GM04503 (cell line): ENCODE data around the gene MB.
"Not testable (repeated sequence)": the region's sequence is repeated elsewhere in the genome, so short reads cannot be mapped to it uniquely, and the experiment has no call there.

Experiments used
- DNase-seq: peaks from one replicate; pipeline ENCODE4 v3.0.0-alpha.2; 2012; ENCODE audit warnings: low read depth

MB gene

DNA sequence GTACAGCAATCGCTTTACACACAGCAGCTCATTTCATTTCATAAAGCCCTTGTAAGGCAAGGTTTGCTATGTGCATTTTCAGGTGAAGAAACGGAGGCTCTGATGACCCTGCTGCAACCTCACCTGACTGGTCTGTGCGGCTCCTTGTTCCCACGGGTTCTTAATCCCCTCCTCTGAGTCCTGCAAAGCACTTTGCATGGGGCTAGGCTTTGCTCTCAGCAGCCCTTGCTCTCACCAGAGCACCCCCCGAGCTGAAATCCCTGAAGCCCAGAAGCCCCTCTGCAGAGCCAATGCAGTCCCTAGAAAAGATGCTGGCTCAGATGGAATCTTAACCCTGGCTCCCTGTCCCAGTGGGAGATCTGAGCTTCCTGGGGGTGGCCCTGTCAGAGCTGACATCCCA lies 20.1 kb upstream of the MB start:
- DNase-seq, result no peak

DNA sequence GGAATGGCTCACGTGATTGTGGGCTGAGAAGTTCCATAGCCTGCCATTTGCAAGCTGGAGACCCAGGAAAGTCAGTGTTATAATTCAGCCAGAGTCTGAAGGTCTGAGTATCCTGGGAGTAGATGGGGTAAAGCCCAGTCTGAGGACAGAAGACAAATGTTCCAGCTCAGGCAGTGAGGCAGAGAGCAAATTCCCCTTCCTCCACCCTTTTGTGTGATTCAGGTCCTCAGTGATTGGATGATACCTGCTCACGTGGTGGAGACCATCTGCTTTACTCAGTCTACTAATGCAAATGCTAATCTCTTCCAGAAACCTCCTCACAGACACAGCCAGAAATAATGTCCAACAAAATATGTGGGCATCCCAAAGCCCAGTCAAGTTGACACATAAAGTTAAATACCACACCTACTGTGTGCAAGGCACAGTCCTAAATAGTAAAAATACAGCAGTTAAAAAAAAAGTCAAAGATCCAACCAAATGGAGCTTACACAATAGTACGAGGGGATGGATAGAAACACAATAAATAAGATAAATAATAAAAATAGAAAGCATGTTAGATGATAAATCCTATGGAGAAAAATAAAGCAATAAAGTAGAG lies 17.9 kb upstream of the MB start:
- no peak for DNase-seq

DNA sequence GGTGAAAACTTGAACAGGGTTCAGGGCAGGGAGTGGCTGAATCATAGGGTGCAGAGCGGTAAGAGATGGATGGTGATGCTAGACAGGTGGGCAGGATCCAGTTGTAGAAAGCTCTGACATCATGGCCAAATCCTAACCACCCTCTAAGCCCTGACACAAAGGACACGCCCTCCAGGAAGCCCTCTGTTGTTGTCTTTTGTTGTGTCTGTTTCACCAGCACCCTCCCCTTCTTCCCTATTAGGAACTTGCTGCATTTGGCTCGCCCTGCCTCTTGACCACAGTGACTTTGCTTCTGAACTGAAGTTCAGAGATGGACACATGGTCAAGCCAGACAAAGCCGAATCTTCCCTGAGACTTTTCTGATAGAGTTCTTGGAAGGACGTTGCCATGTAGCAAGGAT lies 16.9 kb upstream of the MB start:
- no peak for DNase-seq

DNA sequence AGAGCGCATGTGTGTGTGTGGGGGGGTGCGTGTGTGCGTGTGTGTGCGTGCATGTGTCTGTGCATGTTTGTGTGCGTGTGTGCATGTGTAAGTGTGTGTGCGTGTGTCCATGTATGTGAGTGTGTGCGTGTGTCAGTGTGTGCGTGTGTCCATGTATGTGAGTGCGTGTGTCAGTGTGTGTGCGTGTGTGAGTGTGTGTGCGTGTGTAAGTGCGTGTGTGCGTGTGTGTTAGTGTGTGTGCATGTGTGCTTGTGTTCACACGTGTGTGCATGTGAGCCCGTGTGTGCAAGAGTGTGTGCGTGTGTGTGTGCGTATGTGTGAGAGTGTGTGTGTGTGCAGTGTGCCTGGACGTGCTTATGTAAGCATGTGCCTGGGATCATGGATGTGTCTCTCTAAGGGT lies 16.4 kb upstream of the MB start:
- DNase-seq, result no peak

DNA sequence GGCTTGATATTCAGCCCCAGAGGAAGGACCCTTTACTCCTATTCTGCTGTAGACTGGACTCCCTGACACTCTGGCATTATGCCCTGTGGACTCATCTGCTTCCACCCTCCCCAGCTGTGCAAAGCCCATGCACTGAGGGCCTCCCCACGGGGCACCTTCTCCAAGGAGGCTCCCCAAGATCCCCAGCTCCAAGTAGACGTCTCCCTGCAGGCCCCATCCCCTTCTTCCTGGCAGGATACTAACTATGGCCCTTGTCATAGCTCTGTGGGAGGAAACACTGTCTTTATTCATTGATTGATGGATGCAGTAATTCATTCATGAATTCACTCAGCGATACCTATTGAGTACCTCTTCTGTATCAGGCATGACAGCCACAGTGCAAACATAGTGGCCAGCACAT lies 15.8 kb upstream of the MB start:
- DNase-seq, result no peak

DNA sequence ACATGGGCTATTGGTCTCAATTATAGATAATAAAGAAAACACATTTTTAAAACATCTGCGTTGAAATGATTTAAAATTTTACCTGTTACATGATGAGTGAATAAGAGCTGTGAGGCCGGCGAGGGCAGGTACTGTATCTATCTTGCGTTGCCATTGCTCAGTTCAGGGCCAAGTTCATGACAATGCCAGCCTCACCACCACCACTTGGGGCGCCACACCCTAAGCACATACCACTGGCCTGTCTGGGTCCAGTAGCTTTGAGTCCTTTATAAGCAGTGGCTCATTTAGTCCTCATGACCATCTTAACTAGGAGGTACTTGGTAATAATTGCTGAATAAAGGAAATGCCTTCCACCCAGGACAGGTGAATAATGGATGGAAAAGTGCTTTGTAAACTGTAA lies 14.5 kb upstream of the MB start:
- no peak for DNase-seq

DNA sequence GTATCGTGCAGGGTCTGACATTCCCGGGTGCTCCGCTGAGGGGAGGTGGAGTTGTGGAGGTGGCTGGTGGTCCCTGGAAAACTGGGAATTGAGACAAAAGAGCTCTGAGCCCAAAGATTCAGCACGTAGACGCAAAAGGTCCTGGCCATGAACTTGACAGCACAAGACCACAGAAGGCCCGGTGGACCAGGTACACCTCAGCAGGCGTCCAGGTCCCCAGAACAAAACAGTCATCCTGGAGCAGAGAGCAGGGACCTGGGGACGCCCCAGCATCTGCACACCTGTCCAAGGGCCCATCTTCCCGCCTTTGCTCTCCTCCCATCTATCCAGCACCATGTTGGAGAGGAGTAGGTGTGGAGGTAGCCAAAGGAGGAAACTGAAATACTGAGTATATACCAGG lies 13.8 kb upstream of the MB start:
- no peak for DNase-seq

DNA sequence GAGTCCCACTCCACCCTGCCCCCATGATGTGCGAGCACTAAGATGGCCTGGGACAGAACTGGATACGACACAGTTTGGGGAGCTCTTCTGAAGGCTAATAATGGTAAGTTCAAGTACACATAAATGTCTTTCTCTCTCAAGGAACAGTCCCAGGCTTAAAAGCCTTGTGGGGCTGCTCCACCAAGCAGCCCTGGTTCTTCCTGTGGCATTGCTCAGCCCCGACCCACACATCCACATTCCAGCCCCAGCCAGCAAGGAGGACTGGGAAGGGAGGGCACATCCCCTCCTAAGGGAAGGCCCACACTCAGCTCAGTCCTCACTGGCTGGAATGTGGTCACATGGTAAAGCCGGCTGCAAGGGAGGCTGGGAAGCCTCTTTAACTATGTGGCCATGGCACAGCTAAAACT lies 13.3 kb upstream of the MB start:
- DNase-seq, result no peak

DNA sequence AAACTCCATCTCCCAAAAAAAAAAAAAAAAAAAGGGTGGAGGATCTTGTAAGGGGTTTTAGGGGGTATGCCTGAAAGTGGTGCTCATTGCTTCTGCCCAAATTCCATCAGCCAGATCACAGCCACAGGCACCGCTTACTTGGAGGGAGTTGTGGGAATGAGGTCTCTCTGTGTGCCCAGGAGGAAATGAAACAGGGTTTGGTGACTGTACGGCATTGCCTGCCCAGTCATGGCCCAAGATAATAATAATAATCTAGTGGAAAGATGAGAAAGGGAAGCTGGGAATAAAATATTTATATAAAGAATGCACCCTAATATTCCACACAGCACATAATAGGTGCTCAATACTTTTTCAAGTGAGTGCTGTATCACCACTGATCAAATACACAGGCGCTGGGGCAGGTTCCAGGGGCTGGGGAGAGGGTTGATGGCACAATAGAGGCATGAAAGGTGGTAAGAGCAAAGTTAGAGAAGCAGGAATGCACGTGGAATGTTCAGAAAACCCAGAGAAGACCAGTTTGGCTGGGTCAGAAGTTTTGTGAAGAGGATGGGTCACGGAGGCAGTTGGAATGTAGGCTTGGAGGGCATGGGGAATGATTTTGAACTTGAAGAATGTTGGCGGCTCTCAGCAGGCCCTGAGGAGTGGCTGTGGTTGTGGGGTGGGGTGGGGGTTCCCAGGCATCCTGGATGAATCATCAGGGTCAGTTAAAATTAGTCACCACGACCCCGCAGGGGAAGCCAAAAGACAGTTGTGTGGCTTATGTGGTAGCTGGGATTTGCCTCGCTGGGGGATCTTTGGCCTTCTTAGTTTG lies 12.5 kb upstream of the MB start:
- DNase-seq, result peak; percentile 98

DNA sequence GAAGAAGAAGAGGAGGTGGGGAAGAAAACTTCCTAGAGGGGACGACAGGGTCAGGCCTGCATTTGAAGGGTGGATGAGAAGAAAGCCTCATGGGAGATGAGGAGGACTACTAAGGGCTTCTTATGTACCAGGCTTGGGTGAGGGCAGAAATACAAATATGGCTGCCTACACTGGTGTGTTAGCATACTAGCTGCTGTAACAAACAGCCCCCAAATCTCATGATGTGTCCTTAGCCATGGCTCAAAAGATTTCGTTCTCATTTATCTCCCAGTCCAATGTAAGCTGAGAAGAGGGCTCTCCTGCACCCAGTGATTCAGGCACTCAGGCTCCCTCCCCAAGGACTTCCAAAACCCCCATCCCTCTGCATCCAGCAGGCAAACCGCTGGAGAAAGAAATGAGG lies 11.6 kb upstream of the MB start:
- no peak for DNase-seq

DNA sequence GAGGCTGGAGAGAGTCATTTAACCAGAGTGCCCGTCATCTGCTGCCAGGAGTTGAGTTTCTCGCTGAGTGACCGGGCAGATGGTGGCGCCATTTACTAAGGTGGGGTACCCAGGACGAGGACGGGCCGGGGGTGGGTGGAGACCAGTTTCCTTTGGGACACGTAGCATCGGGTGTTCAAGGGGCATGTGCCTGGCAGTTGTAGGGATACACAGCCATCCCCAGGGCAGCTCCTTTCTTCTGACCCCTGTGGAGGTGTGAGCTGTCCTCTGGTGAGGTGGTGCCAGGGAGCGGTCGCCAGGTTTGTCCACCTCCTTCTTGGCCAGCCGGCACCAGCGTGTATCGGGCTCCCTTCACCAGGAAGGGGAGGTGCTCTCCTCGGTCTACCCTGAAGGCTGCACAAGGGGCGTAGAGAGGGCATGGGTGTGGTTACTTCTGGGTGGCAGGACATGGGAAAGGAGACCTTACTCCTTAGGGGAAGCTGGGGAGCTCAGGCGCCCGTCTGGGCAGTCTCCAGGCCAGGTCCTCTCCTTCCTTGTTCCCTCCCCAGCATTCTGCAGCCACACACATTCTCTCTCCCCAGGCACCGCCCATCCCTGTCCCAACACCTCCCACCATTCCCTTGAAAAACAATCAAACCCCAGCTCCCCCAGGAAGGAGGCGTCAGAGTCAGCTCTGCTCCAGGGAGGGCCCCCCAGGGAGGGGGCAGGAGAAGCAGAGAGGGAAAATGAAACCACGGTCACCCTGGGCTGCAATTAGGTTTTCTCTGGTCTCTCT lies 10.3 kb upstream of the MB start:
- DNase-seq, result peak; percentile 85

DNA sequence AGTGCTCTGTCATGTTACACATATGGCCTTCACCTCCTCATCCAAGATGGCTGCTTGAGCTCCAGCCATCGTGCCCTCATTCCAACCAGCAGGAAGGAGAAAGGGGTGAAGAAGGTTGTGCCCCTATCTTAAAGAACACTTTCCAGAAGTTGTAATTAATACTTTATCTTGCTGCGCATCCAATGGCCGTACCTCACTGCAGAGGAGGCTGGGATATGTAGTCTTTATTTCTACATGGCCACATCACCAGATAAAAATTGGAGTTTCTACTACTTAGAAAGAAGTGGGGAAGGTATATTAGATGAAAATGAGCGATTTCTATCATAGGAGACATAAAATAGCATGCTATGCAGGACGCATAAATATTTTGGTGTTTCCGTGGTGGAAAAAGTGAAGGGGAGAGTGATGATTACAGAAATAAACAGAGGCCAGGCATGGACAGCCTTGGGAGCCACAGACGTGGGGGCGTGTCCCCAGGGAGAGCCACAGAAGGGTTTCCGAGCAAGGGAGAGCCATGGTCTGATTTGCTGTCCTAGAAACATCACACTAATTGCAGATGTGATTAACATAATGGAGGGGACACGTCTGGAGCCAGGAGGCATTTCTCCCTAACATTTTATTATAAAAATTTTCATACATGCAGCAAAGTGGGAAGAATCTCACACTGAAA lies 8.8 kb upstream of the MB start:
- no peak for DNase-seq

DNA sequence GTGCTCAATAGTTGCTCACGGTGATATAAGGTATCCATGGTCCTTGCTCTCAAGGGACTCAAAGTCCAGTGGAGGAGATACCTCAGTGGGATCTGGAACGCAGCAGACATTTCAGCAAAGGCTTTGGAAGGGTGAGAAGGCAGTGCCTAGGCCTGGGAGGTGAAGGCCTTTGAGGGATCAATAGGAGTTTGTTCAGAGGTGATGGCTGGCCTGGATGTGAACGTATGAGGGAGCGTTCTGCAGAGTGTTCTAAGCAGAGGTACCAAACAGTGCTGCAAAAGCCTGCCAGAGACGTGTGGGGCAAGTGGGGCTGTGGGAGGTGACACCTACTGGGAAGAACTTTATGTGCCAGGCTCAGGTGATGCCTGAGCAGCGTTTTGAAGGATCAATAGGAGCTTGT lies 7.4 kb upstream of the MB start:
- no peak for DNase-seq

DNA sequence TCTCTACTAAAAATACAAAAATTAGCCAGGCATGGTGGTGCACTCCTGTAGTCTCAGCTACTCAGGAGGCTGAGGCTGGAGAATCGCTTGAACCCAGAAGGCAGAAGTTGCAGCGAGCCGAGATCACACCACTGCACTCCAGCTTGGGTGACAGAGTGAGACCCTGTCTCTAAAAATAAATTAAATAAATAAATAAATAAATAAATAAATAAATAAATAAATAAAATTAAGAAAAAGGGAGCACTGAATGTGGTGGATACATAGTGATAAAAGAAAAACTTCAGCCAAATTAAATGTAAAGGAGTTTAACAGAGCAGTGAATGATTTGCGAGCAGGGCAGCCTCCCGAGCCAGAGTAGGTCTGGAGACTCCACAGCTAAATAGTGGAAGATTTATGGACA lies 6.8 kb upstream of the MB start:
- DNase-seq, result not testable (repeated sequence)

DNA sequence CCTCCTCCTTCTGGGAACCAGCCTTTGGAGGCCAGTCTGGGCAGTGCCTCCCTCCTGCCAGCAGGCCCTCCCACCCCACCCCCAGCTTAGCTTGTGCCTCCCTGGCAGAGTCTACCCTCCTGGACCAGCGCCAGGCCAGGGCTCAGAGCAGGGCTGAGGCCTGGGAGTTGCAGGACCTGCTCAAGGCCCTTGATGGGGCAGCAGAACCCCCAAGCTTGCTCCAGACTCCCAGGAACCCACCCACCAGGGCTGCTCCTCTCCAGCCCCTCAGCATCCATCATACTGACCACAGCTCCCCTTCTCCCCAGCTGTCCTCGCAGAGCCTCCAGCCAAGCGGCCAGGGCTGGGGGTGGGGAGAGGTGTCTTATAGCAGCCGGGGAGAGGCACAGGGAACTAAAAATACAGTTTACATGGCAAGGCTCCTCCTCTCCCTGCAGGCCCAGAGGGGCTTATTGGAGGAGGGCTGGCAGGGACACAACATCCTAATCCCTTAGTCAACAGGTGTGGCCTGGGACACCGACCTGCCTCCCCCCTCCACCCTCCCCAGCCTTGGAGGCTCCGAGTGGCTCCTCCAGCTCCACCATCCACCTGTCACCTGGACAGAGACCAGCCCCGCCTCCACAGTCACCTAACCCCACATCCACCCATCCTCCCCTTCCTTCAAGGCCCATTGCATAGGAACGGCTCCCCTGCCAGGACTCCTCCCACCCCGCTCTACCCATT lies 5.2 kb upstream of the MB start:
- DNase-seq, result no peak

DNA sequence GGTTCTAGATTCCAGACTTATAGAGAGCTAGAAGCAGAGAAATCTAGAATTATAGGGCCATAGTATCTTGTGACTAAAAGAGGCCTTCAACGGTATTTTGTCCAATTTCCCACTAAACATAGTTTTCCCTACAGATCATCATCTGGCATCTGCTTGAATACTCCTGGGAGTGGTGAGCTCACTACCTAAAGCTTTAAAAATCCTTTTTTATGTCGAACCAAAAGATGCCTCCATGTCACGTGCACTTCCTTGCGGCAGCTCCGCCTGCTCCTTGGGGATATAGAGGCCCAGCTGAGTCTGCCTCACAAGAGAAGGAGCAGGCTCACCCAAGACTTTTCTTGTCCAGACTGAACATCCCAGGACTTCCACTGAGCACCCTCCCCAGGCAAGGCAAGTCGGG lies 4.3 kb upstream of the MB start:
- DNase-seq, result no peak

DNA sequence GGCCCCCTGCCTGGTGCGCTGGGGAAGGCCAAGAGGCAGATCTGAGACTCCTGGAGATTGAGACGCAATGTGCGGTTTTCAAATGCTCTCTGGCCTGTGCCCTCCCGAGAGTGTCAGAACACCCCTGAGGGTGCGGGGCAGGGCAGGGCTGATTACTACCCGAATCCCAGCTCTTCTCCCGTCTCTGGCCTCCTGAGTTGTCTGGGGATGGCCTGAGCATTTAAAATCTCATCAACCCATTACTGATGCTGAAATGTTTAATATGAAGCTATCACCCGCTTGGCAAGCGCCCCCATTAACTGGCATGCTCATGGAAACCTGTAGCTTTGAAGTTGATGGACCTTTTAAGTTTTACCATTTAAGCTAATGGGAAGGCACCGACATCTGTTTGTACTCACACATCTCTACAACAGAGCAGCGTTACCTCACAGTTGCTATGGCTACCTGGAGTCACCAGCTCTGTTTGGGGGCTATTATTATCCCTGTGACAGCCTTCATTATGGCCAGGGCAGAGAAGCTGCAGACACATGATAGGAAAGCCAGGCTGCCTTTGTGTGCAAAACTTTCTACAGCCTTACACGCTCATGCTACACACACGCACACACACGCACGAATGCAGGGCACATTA lies 3.6 kb upstream of the MB start:
- peak; percentile 65 for DNase-seq

DNA sequence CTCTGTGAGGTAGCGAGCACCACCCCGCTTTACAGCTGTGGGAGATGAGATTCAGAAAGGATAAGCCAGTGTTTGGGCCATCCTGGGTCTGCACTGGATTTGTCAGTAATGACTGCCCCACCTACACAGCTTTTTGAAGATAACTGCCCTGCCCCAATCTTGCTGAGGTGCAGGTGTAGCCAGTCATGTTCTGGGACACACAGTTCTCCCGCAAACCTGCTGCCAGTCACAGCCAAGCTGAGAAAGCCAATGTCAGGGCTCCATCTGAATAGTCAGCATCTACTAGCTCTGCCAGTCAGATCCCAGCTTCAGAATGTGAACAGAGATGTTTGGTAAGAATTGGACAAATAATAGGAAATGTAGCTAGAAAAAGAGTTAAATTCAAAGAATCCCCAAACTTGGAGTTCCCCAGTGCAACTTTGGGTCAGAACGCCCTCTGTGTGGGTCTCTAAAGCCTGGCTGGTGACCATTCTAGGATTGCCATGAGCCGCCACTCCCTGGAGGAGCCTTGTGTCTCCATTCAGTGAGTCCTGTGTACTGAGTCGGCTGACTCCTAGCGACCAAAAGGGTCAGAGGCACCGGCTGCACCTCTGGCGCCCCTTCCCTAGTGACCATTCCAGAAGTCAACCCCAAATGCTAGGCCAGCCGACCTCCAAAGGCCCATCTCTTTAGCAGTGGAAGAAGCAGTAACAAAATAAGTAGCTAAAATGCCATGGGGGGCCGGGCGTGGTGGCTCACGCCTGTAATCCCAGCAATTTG lies 2.4 kb upstream of the MB start:
- DNase-seq, result no peak

DNA sequence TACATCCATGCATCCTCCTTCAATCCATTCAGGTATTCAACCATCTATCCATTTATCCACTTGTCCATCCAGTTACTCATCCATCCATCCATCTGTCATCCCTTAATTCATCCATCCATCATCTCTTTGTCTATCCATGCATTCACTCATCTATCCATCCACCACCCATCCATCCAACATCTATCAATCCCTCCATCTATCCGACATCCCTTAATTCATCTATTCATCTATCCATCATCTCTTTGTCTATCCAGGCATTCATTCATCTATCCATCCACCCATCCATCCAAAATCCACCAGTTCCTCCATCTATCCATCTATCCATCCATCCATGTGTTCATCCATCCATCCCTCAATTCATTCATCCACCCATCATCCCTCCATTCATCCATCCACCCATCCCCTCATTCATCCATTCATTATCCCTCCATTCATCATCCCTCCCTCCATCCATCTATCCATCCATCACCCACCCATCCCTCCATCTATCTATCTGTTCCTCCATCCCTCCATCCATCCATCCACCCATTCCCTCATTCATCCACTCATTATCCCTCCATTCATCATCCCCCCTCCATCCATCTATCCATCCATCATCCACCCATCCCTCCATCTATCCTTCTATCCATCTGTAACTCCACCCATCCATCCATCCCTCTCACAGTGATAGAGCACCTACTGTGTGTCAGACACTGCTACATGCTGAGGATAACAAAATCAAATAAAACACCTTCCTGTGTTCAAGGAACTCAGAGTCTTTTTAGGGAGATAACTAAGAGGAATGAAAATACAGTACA lies 1.5 kb upstream of the MB start:
- no peak for DNase-seq

DNA sequence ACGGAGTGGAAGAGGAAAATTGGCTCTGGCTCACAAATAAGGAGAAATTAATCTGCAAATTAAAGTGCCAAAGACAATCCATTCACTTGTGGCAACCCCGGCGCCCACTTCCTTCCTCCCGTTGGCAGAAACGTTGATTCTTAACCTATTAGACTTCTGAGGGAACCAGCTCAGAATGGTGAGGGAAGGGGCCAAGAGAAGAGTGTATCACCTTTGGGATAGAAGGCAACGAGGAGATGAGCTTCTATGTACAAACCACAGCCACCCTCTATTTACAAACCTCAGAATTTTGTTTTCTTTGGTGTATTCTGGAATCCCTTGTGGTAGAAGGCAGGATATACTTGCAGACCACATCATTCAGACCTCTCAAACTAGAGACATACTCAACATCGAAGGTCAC lies 1.1 kb downstream of the MB start:
- DNase-seq, result no peak
